Measurements from ENCODE around the gene SMIM30. TPM values are rescaled to one million over a fixed set of nuclear protein-coding genes. Genes with fewer than 3 reads are reported as not detected.

SMIM30 gene
- total RNA-seq, 1 donor from 2014 or later: 148 TPM

DNA sequence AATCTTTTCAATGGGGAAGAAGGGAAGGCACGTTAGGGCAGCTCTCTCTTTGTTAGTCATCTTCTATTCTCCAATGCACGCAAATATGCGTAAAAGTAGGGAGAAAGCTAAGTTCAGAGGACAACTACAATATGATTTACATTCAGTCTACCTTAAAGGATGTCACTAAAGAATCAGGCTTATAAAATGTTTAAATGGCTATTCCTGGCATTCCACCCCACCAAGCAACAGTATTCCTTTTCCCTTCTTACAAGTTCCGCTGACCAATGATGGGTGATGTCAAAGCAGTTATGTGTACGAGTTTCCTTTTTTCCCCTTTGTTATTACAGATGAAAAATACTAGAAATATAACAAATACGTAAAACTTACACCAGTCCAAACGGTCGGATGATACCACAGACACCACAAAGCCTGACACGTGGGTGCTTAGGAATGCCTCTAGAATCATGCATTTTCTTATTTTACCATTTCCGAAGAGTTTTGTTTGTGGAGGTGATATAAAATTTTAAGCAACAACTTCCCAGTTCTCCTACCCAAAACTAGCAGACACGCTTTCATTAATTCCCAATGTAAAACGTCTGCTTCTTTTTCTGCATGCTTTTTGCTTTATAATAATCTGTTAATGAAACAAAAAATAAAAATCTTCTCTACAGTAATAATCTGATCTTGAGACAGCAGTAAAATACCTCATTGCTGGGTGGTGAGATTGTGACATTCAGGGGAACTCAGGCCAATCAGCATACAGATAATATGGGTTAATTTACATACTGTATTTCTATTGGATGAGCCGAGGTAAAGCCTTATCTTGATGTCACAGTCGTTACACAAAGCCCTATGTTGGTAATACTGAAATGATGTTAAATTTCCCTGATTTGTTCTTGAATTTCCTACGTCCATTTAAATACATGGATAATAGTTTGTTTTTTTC, 31.0 kb downstream of the SMIM30 start:
- intact Hi-C loops (cut with micrococcal nuclease): no loop called here
- TF ChIP-seq, protein P1, sequence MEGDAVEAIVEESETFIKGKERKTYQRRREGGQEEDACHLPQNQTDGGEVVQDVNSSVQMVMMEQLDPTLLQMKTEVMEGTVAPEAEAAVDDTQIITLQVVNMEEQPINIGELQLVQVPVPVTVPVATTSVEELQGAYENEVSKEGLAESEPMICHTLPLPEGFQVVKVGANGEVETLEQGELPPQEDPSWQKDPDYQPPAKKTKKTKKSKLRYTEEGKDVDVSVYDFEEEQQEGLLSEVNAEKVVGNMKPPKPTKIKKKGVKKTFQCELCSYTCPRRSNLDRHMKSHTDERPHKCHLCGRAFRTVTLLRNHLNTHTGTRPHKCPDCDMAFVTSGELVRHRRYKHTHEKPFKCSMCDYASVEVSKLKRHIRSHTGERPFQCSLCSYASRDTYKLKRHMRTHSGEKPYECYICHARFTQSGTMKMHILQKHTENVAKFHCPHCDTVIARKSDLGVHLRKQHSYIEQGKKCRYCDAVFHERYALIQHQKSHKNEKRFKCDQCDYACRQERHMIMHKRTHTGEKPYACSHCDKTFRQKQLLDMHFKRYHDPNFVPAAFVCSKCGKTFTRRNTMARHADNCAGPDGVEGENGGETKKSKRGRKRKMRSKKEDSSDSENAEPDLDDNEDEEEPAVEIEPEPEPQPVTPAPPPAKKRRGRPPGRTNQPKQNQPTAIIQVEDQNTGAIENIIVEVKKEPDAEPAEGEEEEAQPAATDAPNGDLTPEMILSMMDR (IDR thresholded peaks at IDR 0.05; ENCODE audit: borderline replicate concordance): no peak
- no peak for DNase-seq
- Histone ChIP-seq H3K36me3 (no peaks in the 10 kb centered on the region), H3K4me1 (peaks cover 13% of the 10 kb centered on the region), H3K9me3 (replicated peaks) (no peaks in the 10 kb centered on the region), H3K27ac (replicated peaks) (no peak overlapping the region), H3K4me3 (peak overlapping the region; percentile 67), H3K27me3 (ENCODE audit: low read depth) (peaks cover 26% of the 10 kb centered on the region)

DNA sequence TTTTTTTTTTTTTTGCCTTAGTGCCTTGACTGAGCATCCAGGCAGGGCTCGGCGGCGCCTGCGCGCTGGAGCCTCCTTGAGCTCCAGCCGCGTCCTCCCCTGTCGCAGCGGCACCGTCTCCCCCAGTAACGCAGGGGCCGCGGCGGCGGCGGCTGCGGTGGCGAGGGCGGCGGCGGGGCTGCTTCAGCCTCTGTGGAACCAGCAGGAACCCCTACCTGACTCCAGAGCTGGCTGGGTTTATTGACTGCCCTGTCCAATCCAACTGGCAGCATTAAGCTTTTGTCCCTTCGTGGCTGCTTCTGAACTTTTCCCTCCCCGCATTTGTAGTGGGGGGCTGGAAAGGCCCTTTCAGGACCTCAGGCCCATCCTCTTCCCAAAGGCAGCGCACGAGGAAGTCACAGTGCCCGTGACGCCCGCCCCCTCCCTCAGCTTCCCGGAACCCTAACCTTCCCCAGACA, 31.9 kb downstream of the SMIM30 start, which contains the start of gene GPR85:
GPR85 (minus strand) TSS at position 397 of the 458 bp plus-strand sequence. CDS start 2,106 bp downstream, outside the sequence.
- Histone ChIP-seq H3K27ac (replicated peaks) (peak within 1 kb of the TSS; percentile 40), H3K27me3 (ENCODE audit: low read depth) (peaks cover 26% of the 10 kb centered on the region), H3K36me3 (no peaks in the 10 kb centered on the region), H3K9me3 (replicated peaks) (no peaks in the 10 kb centered on the region), H3K4me1 (peaks cover 13% of the 10 kb centered on the region), H3K4me3 (peak within 1 kb of the TSS; percentile 67)
- intact Hi-C loops (cut with micrococcal nuclease): no loop called here
- peak; percentile 38 for DNase-seq
- TF ChIP-seq, protein P1 (IDR thresholded peaks at IDR 0.05; ENCODE audit: borderline replicate concordance): no peak

DNA sequence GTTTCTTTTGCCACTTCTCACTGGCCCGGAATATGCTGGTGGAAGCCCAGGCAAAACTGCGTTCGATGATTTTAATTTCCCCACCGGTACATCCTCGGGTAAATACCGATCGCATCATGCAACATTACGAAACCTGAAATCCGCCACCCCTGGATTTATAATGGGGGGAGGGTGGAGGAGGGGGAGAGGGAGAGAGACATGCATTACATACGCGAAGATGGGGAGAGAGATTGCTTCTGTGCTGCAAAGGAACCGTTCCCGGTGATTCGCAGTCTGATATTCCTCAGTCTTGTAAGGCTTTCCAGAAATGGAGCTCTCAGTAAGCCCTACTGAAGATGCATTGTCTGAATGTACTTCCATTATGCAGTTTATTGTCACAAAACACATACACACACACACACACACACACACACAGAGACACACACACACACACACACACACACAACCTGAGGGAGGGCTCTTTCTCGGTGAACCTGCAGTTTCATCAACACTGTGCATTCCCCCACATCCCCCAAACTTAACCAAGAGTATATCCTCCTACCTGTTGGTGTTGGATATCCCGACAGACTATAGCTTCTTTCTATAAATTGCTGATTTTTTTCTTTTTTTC, 32.5 kb downstream of the SMIM30 start:
- Histone ChIP-seq H3K27me3 (ENCODE audit: low read depth) (peaks cover 26% of the 10 kb centered on the region), H3K36me3 (no peaks in the 10 kb centered on the region), H3K4me1 (peaks cover 13% of the 10 kb centered on the region), H3K27ac (replicated peaks) (no peak overlapping the region), H3K4me3 (peak overlapping the region; percentile 67), H3K9me3 (replicated peaks) (no peaks in the 10 kb centered on the region)
- intact Hi-C loops (cut with micrococcal nuclease): no loop called here
- TF ChIP-seq, protein P1 (IDR thresholded peaks at IDR 0.05; ENCODE audit: borderline replicate concordance): no peak
- DNase-seq: no peak

DNA sequence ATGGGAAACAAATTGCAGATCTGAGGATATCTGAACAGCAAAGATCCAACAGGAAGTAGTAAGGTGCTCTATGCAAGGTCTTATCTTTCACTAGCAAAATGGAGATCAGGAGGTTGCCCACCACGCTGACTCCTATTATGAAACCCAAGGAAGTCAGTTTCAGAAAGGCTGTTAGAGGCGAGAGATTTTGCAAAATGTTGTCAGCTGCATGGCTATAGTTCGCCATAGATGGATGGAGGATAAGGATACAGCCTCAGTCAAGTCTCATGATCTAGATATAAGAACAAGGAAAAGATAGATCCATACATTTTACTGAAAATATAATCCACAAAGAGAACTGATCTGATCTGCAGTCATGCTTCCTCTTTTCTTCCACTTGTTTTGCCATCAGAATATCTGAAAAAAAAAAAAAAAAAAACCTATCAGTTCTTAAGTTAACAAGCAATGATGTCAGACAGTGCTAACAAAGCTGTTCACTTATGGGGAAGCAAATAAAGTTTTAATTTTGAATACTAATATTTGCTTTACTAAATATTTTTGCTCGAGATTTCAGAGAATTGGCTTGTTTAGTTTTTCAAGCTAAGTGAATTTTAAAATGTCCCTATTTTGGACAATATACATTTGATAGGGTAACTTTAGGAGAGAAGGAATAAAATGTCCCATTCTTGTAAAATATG, 33.7 kb downstream of the SMIM30 start:
- no peak for DNase-seq
- peaks cover 13% of the 10 kb centered on the region for H3K4me1 ChIP-seq
- H3K36me3 ChIP-seq: no peaks in the 10 kb centered on the region
- peaks cover 26% of the 10 kb centered on the region for H3K27me3 ChIP-seq (ENCODE audit: low read depth)
- intact Hi-C loops (cut with micrococcal nuclease): no loop called here
- no peak overlapping the region for H3K4me3 ChIP-seq
- no peaks in the 10 kb centered on the region for H3K9me3 ChIP-seq (replicated peaks)
- H3K27ac ChIP-seq (replicated peaks): no peak overlapping the region
- TF ChIP-seq, protein P1 (IDR thresholded peaks at IDR 0.05; ENCODE audit: borderline replicate concordance): no peak

DNA sequence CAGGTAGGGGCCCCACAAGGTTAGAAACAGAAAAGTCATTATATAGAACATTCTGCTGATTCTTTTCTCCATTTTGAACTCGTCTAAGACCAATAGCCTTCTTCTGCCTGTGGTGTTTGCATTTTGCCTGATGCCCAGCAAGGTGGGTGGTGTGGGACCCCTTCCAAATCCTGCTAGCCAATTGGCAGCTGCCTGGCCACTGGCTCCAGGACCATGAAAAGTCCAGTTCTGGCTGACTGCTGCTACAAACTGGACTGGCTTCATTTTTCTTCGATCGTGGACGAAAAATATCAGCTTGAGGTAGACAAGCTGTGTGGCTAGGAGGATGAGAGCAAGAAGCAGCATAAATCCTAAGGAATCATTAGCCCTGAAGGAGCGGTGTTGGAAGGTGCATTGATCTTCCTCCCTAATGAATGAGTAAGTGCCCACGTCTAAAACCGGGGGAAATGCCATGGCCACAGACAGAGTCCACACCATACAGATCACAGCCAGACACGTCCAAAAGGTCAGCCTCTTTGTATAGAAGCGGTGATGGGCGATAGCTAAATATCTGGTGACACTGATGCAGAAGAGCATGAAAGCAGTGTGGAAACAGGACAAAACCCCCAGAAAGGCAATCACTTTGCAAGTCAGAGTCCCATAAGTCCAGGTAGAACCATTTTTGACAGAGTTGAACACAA, 34.4 kb downstream of the SMIM30 start:
- Histone ChIP-seq H3K4me1 (peaks cover 13% of the 10 kb centered on the region), H3K9me3 (replicated peaks) (no peaks in the 10 kb centered on the region), H3K27me3 (ENCODE audit: low read depth) (peaks cover 26% of the 10 kb centered on the region), H3K4me3 (no peak overlapping the region), H3K27ac (replicated peaks) (no peak overlapping the region), H3K36me3 (no peaks in the 10 kb centered on the region)
- TF ChIP-seq, protein P1 (IDR thresholded peaks at IDR 0.05; ENCODE audit: borderline replicate concordance): no peak
- intact Hi-C loops (cut with micrococcal nuclease): no loop called here
- no peak for DNase-seq
